Neuronal stem cell (in vitro differentiated cells): ENCODE measurements around the gene MAPK13.
"Not testable (repeated sequence)": the region's sequence is repeated elsewhere in the genome, so short reads cannot be mapped to it uniquely, and the experiment has no call there.

Source experiments
- DNase-seq: peaks from one replicate; pipeline ENCODE4 v3.0.0-alpha.2; 2013; ENCODE audit warnings: low spot score
- H2AFZ ChIP-seq: one replicate; pipeline ENCODE4 v1.6.1; 2013; ENCODE audit warnings: mild to moderate bottlenecking, low read length, inconsistent platforms
- H2AK5ac ChIP-seq: 2 replicates; pipeline ENCODE4 v1.6.1; 2013; ENCODE audit warnings: low read depth, mild to moderate bottlenecking, inconsistent platforms, low read length, moderate library complexity, mixed read lengths
- H2BK120ac ChIP-seq: 2 replicates; pipeline ENCODE4 v1.6.1; 2013; ENCODE audit warnings: low read depth, mild to moderate bottlenecking, inconsistent platforms, low read length, moderate library complexity, mixed read lengths
- H2BK12ac ChIP-seq: one replicate; pipeline ENCODE4 v1.6.1; 2013; ENCODE audit warnings: low read length, inconsistent platforms
- H2BK15ac ChIP-seq: 2 replicates; pipeline ENCODE4 v1.6.1; 2013; ENCODE audit warnings: mild to moderate bottlenecking, low read length, inconsistent platforms, mixed read lengths
- H2BK5ac ChIP-seq: one replicate; pipeline ENCODE4 v1.6.1; 2013; ENCODE audit warnings: inconsistent platforms, mild to moderate bottlenecking, low read length, moderate library complexity
- H3K14ac ChIP-seq: one replicate; pipeline ENCODE4 v1.6.1; 2013; ENCODE audit warnings: low read length, inconsistent platforms
- H3K18ac ChIP-seq: 2 replicates; pipeline ENCODE4 v1.6.1; 2013; ENCODE audit warnings: low read length, inconsistent platforms
- H3K23ac ChIP-seq: 2 replicates; pipeline ENCODE4 v1.6.1; 2013; ENCODE audit warnings: low read depth, mild to moderate bottlenecking, mixed read lengths, low read length, inconsistent platforms; ENCODE audit not compliant: poor library complexity
- H3K27ac ChIP-seq: replicated peaks from 3 replicates; pipeline ENCODE4 v1.5.1; 2013; ENCODE audit warnings: low read length, inconsistent platforms
- H3K27me3 ChIP-seq, 3 experiments: 2 replicates each; pipeline ENCODE4 v1.6.1; 2013; ENCODE audit warnings: low read length in 3 of 3, mild to moderate bottlenecking in 2 of 3, inconsistent platforms in 1 of 3, low read depth in 1 of 3, mixed read lengths in 1 of 3, moderate library complexity in 1 of 3; ENCODE audit not compliant: control insufficient read depth in 3 of 3, insufficient read depth in 3 of 3
- H3K36me3 ChIP-seq, 2 donors: replicated peaks in 1 of 2; 2 replicates each; pipeline ENCODE4 v1.6.1; 2013; ENCODE audit warnings: low read length in 2 of 2; ENCODE audit not compliant: control insufficient read depth in 2 of 2, insufficient read depth in 2 of 2
- H3K4ac ChIP-seq: 2 replicates; pipeline ENCODE4 v1.6.1; 2013; ENCODE audit warnings: inconsistent platforms, mild to moderate bottlenecking, low read length, moderate library complexity
- H3K4me1 ChIP-seq, 2 donors: 1 replicate in 1 of 2; 2 replicates in 1 of 2; pipeline ENCODE4 v1.6.1; 2013; ENCODE audit warnings: low read length in 2 of 2, low read depth in 1 of 2; ENCODE audit not compliant: control insufficient read depth in 2 of 2, insufficient read depth in 1 of 2
- H3K4me2 ChIP-seq: one replicate; pipeline ENCODE4 v1.6.1; 2013; ENCODE audit warnings: mild to moderate bottlenecking, low read length, inconsistent platforms; ENCODE audit not compliant: insufficient read depth, poor library complexity, severe bottlenecking
- H3K4me3 ChIP-seq, 2 donors: 2 replicates each; pipeline ENCODE4 v1.5.1; 2013; ENCODE audit warnings: low read length in 2 of 2, mild to moderate bottlenecking in 2 of 2, inconsistent platforms in 1 of 2, moderate library complexity in 1 of 2
- H3K79me1 ChIP-seq: one replicate; pipeline ENCODE4 v1.6.1; 2013; ENCODE audit warnings: low read depth, mild to moderate bottlenecking, inconsistent platforms, low read length, moderate library complexity
- H3K9ac ChIP-seq: one replicate; pipeline ENCODE4 v1.6.1; 2013; ENCODE audit warnings: mild to moderate bottlenecking, low read depth, low read length, inconsistent platforms; ENCODE audit not compliant: poor library complexity
- H3K9me3 ChIP-seq, 2 donors: replicated peaks in 1 of 2; 2 replicates each; pipeline versions ENCODE3 to v1.6.1; 2013; ENCODE audit warnings: low read length in 2 of 2, mild to moderate bottlenecking in 2 of 2, inconsistent platforms in 1 of 2, low read depth in 1 of 2, mixed read lengths in 1 of 2, moderate library complexity in 1 of 2; ENCODE audit not compliant: control insufficient read depth in 2 of 2, insufficient read depth in 1 of 2
- H4K8ac ChIP-seq: one replicate; pipeline ENCODE4 v1.6.1; 2013; ENCODE audit warnings: low read depth, mild to moderate bottlenecking, inconsistent platforms, low read length, moderate library complexity
- H4K91ac ChIP-seq: one replicate; pipeline ENCODE4 v1.6.1; 2013; ENCODE audit warnings: low read length, low read depth, mild to moderate bottlenecking, inconsistent platforms; ENCODE audit not compliant: poor library complexity
- WGBS, 2 donors: extraction: QIAGEN DNeasy Blood & Tissue Kit; methylation state at CpG; one replicate each; pipeline ENCODE4 v1.1.7; 2013; ENCODE audit warnings: missing lambda C conversion rate in 2 of 2, mixed read lengths in 1 of 2; ENCODE audit not compliant: insufficient read length in 2 of 2, insufficient replicate concordance in 1 of 2; ENCODE audit errors: extremely low coverage in 2 of 2; 5-methylcytosine and 5-hydroxymethylcytosine counted together

Gene MAPK13

GRCh38 chr6:36122495-36123269 lies 7.6 kb upstream of the MAPK13 start:
- Histone ChIP-seq H2BK5ac (no peak overlapping the region), H2BK15ac (no peak overlapping the region), H3K18ac (no peak overlapping the region), H4K91ac (peak overlapping the region; percentile 41), H2BK120ac (no peak overlapping the region), H3K4me1 (peaks cover 3 to 8% of the 10 kb centered on the region in 2 donors), H3K27me3 (peaks cover 0 to 1% (median 0%) of the 10 kb centered on the region in 3 experiments), H2AK5ac (no peak overlapping the region), H3K14ac (no peak overlapping the region), H3K9me3 (no peaks in the 10 kb centered on the region), H3K27ac (no peak overlapping the region), H3K4ac (no peak overlapping the region), H3K23ac (peak overlapping the region; percentile 37), H4K8ac (no peak overlapping the region), H3K79me1 (no peaks in the 10 kb centered on the region), H2BK12ac (no peak overlapping the region), H3K9ac (peak overlapping the region; percentile 83), H3K36me3 (peaks cover 0 to 2% of the 10 kb centered on the region in 2 donors), H2AFZ (no peak overlapping the region), H3K4me2 (no peak overlapping the region), H3K4me3 (no peak overlapping the region)
- DNase-seq = no peak
- no CpG with 5 or more reads among the region's 11 CpGs for WGBS, 2 donors

GRCh38 chr6:36123270-36124139 lies 6.8 kb upstream of the MAPK13 start:
- Histone ChIP-seq H3K79me1 (no peaks in the 10 kb centered on the region), H2BK120ac (no peak overlapping the region), H2BK15ac (no peak overlapping the region), H2BK12ac (no peak overlapping the region), H3K23ac (peak overlapping the region; percentile 53), H3K4me3 (no peak overlapping the region), H4K8ac (no peak overlapping the region), H3K9ac (peak overlapping the region; percentile 77), H3K4ac (no peak overlapping the region), H4K91ac (peak overlapping the region; percentile 47), H2BK5ac (no peak overlapping the region), H3K27ac (no peak overlapping the region), H2AK5ac (peak overlapping the region; percentile 20), H3K4me1 (peaks cover 3 to 10% of the 10 kb centered on the region in 2 donors), H3K27me3 (peaks cover 0 to 6% (median 0%) of the 10 kb centered on the region in 3 experiments), H3K9me3 (no peaks in the 10 kb centered on the region), H3K14ac (no peak overlapping the region), H3K18ac (peak overlapping the region; percentile 22), H2AFZ (peak overlapping the region; percentile 82), H3K36me3 (peaks cover 0 to under 1% of the 10 kb centered on the region in 2 donors), H3K4me2 (no peak overlapping the region)
- no CpG with 5 or more reads among the region's 10 CpGs for WGBS, 2 donors
- DNase-seq = peak; percentile 70

- not testable (repeated sequence) for H4K91ac ChIP-seq, H3K14ac ChIP-seq, H2BK5ac ChIP-seq, H2AFZ ChIP-seq, H4K8ac ChIP-seq, H3K4me3 ChIP-seq, H3K27ac ChIP-seq, H2AK5ac ChIP-seq, H2BK15ac ChIP-seq, H3K9me3 ChIP-seq, H2BK120ac ChIP-seq, H2BK12ac ChIP-seq, H3K4me2 ChIP-seq, H3K79me1 ChIP-seq, DNase-seq, H3K27me3 ChIP-seq, H3K36me3 ChIP-seq, H3K4ac ChIP-seq
- peaks cover 3 to 10% of the 10 kb centered on the region in 2 donors for H3K4me1 ChIP-seq
- H3K9ac ChIP-seq = peak overlapping the region; percentile 13
- no CpG with 5 or more reads among the region's 8 CpGs for WGBS, 2 donors
- H3K18ac ChIP-seq = peak overlapping the region; percentile 73
- peak overlapping the region; percentile 70 for H3K23ac ChIP-seq
Measured at GRCh38 chr6:36124346-36124745, 6.0 kb upstream of the MAPK13 start.

GRCh38 chr6:36124881-36125280 lies 5.4 kb upstream of the MAPK13 start:
- H3K9ac ChIP-seq = no peak overlapping the region
- H2BK120ac ChIP-seq = no peak overlapping the region
- H3K9me3 ChIP-seq = no peaks in the 10 kb centered on the region
- no peak overlapping the region for H3K27ac ChIP-seq
- no peak for DNase-seq
- no CpG with 5 or more reads among the region's 3 CpGs for WGBS, 2 donors
- no peak overlapping the region for H3K4me2 ChIP-seq
- no peaks in the 10 kb centered on the region for H3K36me3 ChIP-seq
- no peak overlapping the region for H2AK5ac ChIP-seq
- peaks cover 3 to 10% of the 10 kb centered on the region in 2 donors for H3K4me1 ChIP-seq
- H3K23ac ChIP-seq = no peak overlapping the region
- no peak overlapping the region for H3K4ac ChIP-seq
- no peak overlapping the region for H3K18ac ChIP-seq
- no peak overlapping the region for H2BK15ac ChIP-seq
- H3K79me1 ChIP-seq = no peaks in the 10 kb centered on the region
- peaks cover 0 to 14% (median 3%) of the 10 kb centered on the region in 3 experiments for H3K27me3 ChIP-seq
- no peak overlapping the region for H2AFZ ChIP-seq
- no peak overlapping the region for H3K14ac ChIP-seq
- H2BK5ac ChIP-seq = no peak overlapping the region
- no peak overlapping the region for H2BK12ac ChIP-seq
- H4K91ac ChIP-seq = no peak overlapping the region
- no peak overlapping the region for H3K4me3 ChIP-seq
- H4K8ac ChIP-seq = no peak overlapping the region
